C4-2B (cell line): ENCODE results near the gene THOP1.

Experiments used
- CTCF ChIP-seq: fragments of 450-650 bp; conservative IDR thresholded peaks from 2 replicates; pipeline ENCODE4 v1.5.1; 2017; ENCODE audit warnings: mild to moderate bottlenecking
- ZFX ChIP-seq: fragments of 450-650 bp; IDR thresholded peaks from 2 replicates; pipeline ENCODE4 v1.6.1; 2017

DNA sequence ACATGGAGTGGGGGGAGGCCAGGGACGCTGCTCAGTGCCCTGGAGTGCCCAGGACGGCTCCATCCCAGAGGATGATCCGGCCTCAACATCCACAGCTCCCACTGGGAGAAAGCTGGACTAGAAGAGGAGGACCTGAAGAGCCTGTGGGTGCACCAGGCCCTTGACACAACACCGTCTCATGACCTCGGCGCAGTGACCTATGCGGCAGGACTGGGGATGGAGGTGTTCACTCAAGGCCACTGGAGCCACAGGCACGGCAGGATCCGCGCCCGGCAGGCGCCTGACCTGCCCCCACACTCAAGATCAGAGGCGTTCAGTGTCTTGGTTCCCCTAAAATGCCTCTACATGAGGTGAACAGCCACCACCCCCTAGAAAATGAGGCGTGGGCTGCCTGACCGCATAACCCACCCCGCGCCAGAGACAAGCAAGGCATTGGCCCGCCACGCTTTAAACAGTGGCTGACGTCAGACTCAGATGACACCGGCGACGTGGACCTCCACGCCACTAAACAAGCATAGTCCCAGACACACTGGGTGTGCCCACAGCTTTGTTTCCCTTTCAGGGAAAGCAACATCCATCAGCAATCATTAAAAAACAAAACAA, 10.2 kb upstream of the THOP1 start:
- TF ChIP-seq CTCF (no peak), ZFX (no peak)
